GM19452 (cell line): Measurements from ENCODE around the gene RIMOC1.

Experiments
- ATAC-seq: cut with Tn5 transposase; IDR thresholded peaks from one replicate; pipeline ENCODE4 v1.9.1; 2021; ENCODE audit not compliant: unreplicated experiment

The RIMOC1 gene

GRCh38 chr5:41903892-41904799 is at the start of gene RIMOC1:
RIMOC1 (plus strand) TSS chr5:41904344; CDS start chr5:41904368, 24 bp downstream.
- ATAC-seq: peak; percentile 98

- ATAC-seq: peak; percentile 88
These were observed 47.3 kb upstream of the RIMOC1 start for GRCh38 chr5:41856644-41857491.

GRCh38 chr5:41857989-41858388 is 46.2 kb upstream of the RIMOC1 start:
- no peak for ATAC-seq

- ATAC-seq: no peak
These were observed 45.3 kb upstream of the RIMOC1 start for GRCh38 chr5:41858890-41859289.

DNA sequence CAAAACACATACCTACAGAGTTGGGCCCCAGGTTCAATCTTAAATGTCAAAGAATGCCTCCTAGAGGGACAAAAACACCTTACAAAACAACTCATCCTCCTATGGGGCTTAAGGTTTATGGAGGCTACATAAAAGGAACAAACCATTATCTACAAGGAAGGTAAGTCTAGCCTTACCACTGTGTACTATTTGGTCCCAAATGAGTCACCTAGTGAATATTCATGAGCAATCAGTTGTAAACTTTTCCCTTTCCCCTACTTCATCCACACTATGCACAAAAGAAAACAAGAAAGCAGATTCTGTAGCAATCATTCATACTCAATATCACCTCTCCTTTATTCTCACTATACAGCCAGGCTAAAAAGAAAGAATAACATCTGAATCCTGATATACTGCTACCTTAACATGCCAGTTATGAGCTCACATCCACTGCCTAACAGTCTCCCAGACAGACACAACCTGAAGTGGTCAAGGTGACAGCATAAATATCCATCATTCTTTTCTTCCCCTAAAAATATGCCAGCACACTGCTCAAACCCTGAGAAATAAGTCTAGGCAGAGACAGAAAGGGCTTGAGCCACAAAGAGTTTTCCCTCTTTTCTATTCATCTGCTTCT is 40.2 kb upstream of the RIMOC1 start:
- ATAC-seq: no peak

- ATAC-seq: peak; percentile 1
These were observed 34.9 kb upstream of the RIMOC1 start for GRCh38 chr5:41869151-41869723.

DNA sequence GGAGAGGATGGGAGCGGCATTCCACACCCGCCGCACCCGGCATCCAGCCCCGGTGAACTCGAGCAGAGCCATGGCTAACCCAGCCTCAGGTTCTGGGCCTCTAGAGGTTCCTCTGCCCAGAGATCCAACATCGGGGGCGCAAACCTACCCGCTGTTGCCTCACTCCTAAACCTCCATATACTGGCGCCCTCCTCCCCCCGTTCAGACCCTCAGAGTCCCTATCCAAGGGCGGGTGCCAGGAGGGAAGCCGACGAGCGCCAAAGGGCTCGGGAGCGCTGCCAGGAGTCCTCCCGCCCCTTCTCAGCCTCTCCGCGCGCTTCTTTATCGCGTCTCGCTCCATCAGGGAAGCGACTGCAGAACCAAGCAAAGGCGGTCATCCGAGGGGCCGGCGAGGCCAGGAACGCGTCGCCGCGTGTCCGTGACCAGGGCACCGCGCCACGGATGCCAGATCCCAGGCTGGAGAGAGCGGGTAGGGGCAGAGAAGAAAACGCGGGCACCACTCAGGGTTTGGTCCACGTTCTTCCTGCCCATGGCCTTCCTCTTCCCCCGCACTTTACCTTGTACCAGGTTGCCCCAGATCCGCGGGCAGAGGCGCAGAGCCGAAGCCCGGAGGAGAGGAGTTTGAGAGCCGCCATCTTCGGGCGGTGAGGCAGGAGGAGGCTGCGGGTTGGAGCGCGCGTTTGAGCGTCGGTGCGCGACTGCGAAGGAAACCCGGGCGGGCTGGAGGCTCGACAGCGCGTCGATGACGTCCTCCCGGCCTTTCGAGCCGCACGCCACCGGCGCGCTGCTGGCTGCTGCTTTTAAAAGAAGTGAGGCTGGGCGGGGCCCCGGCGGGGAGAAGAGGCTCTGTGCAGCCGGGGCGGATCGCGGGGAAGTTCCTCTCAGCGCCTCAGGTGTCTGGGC is 34.2 kb upstream of the RIMOC1 start, which contains the start of gene OXCT1:
Gene OXCT1 (minus strand): TSS at position 702 of the 903 bp plus-strand sequence. CDS start 67 bp downstream, at position 635.
- peak; percentile 93 for ATAC-seq

DNA sequence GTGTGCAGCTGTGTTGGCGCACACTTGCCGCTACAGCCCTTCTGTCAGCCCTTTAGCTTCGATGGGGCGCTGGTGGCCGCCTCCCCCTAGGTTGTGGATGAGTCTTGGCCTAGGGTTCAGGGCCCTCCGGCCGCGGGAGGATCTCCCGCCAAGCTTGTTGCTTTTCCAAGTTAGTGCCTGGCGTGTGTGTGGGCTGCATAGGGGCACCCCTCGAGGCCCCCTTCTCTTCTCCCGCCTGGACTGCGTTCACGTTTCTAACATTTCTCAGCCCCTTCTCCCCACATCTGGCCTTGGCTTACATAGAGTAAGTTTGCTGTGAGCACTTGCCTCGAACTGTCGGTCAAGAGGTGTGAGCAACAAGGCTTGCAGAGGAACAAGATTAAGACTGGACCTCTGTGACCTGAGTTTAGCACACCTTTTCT is 33.5 kb upstream of the RIMOC1 start:
- ATAC-seq: no peak

- ATAC-seq: no peak
These were observed 32.3 kb upstream of the RIMOC1 start for GRCh38 chr5:41871852-41872251.

- no peak for ATAC-seq
These were observed 29.6 kb upstream of the RIMOC1 start for GRCh38 chr5:41874512-41875060.

GRCh38 chr5:41875121-41875520 is 29.0 kb upstream of the RIMOC1 start:
- ATAC-seq: no peak

DNA sequence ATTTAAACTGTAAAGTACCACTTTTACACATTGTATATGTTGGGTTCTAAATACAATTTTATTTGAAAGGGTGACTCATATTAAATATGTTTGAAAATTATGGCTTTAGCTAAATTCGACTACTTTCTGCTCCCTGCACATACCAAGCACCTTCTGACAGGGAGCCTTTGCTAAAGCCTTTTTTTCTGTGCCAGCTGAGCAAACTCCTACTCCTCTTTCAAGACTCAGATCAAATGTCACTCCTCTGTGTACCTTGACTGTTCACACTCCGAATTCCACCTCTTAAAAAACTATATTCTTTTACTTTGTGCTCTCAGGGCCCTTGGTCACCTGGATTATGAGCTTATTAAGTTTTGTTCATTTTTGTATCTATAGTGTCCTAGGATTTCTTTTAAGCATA is 27.5 kb upstream of the RIMOC1 start:
- no peak for ATAC-seq

- no peak for ATAC-seq
These were observed 26.7 kb upstream of the RIMOC1 start for GRCh38 chr5:41877408-41877807.

DNA sequence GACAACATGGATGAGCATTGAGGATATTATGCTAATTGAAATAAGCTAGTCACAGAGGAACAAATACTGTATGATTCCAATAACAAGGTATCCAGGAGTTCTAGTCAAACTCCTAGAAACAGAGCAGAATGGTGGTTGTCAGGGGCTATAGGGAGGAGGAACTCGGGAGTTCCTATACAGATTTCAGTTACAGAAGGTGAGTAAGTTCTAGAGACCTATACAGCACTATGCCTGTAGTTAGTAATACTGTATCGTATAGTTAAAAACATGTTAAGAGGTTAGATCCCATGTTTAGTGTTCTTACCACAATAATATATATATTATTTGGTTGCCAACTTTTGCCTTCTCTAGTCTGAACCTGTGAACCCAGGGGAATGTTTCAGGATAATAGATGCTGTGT is 26.0 kb upstream of the RIMOC1 start:
- peak; percentile 31 for ATAC-seq

GRCh38 chr5:41878643-41879478 is 25.3 kb upstream of the RIMOC1 start:
- ATAC-seq: peak; percentile 80

DNA sequence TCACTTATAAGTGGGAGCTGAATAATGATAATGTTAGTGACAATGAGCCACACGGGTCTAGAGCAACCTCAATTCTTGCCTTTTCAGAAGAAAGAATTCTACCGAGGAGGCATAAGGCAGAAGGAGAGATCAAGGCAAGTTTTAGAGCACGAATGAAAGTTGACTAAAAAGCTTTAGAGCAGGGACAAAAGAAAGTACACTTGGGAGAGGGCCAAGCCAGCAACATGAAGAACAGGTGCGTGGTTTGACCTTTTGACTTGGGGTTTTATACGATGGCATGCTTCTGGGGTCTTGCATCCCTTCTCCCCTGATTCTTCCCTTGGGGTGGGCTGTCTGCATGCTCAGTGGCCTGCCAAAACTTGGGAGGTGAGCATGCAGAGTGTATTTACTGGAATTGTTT is 21.4 kb upstream of the RIMOC1 start:
- no peak for ATAC-seq

- ATAC-seq: no peak
These were observed 20.9 kb upstream of the RIMOC1 start for GRCh38 chr5:41883243-41883642.

GRCh38 chr5:41883936-41884335 is 20.2 kb upstream of the RIMOC1 start:
- no peak for ATAC-seq

- no peak for ATAC-seq
These were observed 18.9 kb upstream of the RIMOC1 start for GRCh38 chr5:41885286-41885685.
